HG03442 (cell line): Measurements from ENCODE around the gene MZT2A.
"Not testable (repeated sequence)": the region's sequence is repeated elsewhere in the genome, so short reads cannot be mapped to it uniquely, and the experiment has no call there.

ENCODE experiments used
- ATAC-seq: cut with Tn5 transposase; IDR thresholded peaks from one replicate; pipeline ENCODE4 v1.9.1; 2021; ENCODE audit warnings: mild to moderate bottlenecking, moderate library complexity; ENCODE audit not compliant: unreplicated experiment

MZT2A gene

DNA sequence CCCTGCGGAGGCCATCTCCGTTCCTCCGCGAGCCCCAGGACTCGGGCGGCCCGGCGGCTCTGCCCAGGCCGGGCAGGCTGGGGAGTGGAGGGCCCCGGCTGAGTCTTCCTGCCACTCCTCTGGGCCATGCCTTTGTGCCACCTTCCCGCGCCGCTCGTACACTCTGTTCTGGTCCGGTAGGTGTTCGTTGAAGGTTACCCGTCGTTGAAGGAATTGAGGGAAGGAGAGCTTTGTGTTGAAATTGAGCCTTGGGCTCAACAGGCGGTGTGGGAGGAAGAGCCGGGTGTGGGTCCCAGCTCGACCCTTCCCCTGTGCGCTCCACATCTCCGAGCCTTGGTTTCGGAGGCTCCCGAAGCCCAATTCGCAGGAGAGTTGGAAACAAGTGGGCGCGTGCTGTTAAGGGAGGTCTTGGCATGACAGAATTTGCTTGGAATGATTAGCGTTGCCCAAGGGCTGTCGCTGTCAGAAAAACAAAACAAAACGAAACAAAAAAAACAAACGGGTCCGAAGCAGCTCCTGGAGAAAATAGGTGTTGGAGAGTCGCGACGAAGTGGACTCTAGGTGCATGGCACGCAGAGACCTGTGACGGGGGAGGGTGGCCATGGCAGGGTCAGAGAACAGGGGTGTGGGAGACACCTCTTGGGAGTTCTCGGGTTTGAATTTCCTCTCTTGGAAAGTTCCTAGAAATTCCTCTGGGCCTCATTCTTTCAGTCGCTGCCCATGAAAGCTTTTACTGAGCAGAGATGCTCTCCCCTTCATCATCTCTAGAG, 1.2 kb upstream of the MZT2A start:
- peak; percentile 15 for ATAC-seq

DNA sequence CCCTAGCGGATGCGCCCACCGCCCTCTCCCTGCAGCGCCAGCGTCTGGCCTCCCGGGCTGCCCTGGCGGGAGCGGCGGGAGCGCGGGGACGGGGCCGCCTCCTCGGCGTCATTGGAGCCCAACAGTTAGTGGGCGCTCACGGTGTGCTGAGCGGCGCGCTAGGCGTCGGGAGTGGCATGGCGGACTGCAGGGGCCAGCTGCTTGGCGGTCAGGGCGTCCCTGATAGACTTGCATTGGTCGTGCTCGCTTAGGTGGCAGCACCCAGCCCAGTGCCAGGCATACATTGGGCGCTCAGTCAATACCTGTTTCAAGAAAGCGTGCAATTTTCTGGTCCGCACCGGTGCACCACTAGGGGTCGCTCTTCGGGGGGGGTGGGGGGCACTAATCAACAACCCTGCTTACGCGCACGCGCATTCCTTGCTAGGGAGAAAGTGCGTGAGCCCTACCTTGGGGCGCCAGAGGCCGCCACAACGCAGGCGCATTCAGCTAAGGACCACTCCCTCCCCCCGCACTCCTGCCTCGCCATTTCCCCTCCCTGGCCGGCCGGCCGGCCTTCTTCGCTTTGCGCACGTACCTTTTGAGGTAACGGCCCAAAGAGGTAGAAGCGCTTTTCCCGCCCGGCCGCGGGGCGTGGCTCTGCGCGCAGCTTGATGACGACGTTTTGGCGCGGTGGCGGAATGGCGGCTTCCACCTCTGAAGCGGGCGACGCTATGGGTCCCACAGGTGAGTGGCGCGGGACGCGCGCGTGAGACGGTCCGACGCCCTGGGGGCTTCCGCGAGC, 411 bp upstream of the MZT2A start:
- peak; percentile 63 for ATAC-seq

DNA sequence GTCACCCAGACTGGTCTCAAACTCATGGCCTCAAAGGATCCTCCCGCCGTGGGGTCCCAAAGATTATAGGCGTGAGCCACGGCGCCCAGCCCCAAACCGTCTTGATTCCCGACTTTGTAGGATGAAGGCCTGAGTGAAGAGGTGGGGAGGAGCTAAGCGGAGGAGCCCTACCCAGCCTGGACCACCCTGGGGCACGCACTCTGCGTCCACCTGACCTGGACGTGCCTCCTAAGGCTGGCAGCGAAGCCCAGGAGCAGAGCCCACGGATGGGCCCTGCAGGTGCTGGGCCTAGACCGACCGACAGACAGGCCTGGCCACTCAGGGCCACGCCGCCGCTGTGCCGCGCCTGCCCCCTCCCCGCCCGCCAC, 744 bp downstream of the MZT2A start:
- peak; percentile 4 for ATAC-seq

DNA sequence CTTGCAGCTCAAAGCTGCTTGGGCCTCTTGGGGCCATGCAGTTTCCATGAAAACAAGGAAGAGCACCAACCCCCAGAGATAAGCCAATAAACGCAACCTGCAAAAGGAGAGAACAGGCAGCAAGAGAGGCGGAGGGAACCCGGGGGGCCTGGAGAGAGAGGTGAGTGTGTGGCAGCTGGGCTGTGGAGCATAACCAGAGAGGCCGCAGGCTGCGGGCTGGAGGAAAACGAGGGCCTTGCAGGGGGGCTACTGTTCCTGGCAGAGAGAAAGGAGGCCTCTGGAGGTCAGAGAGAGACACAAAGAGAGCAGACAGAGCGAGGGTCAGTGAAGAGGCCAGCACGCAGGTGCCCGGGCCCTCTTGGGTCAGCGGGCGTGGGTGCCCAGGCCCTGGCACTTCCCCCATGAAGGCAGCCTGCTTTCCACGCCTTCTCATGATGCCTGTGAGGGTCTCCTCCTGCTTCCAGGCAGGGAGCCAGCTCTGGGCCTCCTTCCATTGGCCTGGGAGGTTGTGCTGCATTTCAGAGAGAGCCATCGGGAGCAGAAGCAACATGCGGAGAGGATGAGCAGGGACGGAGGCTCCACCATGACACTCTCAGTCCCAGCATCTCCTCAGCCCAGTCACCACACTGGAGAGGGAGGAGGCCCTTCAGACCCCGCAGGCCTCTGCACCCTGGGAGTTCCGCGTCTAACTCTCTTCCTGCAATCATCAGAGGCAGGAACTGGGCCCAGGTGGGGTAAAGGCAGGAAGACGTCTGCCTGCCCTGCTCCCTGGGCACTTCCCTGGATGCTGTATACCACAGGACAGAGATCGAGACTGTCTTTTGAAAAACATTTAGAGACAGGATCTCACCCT, 1.4 kb downstream of the MZT2A start:
- not testable (repeated sequence) for ATAC-seq

DNA sequence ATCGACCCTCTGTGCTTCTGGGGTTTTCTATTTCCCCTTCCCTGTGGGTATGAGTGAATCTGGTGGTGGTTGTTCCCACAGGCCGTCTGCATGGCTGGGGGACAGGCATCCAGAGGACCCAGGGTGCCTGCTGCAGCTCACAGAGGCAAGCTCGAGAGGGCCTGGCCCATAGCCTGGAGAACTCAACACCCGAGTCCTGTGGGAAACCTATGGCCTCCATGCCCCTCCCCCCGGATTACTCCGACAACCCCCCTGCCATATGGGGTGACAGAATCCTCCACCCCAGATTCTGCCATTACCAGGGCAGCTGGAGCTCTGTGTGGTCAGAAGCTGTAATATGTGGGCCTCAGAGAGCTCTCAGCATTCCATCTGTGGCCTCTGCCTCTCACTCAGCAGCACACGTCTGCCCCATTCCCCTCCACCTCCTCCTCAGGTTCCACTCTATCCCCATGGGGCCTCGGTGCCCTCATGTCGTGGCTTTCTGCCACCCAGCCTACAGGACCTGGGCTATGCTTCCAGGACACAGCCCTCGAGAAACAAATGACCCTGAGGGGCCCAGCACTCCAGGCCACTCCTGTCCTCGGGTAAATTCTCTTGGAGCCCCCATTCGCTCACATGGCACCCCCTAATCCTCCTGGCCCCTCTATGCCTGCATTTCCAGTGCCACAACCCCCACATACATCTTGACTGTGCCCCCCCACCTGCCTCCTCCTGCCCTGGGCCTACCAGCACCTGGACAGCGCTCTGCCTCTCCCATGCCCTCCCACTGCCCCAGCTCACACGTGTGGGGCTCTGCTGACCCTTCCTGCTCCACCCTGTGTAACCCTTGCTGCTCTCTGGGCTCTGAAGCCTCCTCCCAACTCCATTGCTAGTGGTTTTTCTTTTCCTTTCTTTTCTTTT, 3.6 kb downstream of the MZT2A start:
- ATAC-seq = no peak

DNA sequence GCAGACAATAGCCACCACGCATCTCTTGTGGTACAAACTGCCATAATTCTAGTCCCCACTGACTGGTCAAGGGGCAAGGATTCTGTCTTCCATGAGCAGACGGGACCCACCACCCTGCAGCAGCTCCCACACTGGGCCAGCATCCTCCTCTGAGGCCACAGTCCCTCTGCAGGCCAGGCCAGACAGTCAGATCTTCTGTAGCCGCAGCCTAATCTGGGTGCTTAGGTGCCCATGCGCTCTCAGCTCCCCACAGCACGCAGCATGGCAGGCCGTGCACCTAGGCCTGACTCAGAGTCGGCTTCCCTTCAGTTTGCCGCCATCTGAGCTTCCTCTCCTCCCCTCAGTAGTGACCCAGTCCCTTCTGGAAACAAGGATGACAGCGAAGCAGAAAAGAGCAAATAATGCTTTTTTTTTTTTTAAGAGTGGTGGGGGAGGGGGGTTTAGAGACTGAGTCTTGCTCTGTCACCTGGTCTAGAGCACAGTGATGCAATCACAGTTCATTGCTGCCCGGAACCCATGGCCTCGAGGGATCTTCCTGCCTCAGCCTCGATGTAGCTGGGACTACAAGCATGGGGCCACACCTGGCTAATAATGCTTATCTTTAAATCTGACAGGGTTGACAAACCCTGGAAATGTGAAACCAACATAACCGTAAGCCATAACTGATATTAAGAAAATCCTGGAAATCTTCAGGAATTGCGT, 5.8 kb downstream of the MZT2A start:
- ATAC-seq = not testable (repeated sequence)

DNA sequence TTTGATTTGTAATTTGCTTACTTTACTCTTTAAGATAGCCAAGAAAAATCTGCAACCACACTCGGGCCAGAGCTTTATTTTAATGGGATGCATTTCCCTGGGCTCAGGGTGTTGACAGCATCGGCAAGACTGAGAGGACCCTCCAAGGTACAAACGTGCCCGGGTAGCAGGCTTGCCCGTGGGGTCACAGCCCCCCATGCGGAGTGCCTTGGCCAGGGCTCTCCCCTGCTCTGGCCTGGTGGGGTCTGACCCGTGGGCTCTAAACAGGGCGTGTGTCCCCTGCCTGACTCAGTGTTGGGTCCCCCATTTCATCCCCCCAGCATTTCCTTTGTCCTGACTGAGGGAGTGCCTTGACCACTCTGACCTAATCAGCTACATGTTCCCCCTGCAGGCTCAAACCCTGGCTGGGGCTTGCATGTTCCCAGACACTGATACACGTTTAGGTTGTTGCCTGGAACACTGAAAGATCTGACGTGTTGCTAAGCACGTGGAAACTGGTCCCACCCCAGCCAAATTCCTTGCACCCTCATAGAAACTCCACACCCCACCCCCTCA, 7.2 kb downstream of the MZT2A start:
- not testable (repeated sequence) for ATAC-seq

DNA sequence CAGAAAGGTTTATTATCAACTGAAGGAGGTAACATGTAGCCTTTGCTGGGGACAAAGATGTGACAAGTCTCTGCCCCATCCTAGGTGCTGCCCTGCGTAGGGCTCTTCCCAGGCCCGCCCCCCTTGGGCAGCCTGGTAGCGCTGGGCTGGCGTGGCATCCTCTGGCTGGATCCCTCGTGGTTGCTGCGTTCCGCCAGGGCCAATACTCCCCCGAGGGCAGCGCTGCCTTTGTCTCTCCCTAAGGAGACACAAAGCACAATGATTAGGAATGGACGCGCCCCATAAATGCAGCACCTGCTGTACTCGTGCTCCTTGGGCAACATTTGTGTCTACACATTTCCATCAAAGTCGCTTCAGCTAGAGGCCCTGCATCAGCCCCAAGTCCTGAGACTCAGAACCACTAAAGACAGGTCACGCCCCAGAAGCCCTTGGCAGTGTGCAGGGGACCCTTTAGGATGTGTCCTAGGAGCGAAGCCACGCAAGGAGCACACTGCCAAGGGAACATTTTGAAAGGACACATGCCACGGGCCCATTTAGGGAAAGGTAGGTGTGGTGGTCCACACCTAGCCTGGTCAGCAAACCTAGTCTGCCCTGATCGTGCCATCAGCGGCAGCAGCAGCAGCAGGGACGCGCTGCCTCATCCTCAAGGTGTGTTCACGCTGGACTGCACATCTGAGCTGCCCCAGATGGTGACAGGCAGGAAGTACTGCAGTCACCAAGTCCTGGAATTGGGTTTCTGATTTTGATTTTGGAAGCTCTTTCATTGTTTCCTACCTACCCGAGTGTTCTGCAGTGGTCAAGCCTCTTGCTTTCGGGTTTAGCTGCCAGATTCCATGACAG, 8.0 kb downstream of the MZT2A start:
- ATAC-seq = not testable (repeated sequence)

DNA sequence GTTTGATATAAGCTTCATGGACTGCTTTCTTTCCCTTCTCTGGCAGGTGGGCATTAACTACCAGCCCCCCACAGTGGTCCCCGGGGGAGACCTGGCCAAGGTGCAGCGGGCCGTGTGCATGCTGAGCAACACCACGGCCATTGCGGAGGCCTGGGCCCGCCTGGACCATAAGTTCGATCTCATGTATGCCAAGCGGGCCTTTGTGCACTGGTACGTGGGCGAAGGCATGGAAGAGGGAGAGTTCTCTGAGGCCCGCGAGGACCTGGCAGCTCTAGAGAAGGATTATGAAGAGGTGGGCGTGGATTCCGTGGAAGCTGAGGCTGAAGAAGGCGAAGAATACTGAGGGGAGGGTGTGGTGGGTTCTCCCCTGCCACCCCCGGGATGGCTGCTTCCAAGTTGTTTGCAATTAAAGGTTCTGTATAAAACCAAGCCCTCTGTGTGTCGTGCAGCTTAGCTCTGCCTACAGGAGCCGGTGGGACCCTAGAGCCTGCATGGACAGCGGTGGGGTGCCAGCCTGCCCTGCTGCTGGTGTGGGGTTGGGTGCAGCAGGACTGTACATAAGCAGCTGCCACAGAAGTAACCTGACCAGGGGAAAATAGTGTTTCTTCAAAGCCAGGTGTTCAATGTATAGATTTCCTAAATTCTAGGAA, 9.6 kb downstream of the MZT2A start:
- not testable (repeated sequence) for ATAC-seq

DNA sequence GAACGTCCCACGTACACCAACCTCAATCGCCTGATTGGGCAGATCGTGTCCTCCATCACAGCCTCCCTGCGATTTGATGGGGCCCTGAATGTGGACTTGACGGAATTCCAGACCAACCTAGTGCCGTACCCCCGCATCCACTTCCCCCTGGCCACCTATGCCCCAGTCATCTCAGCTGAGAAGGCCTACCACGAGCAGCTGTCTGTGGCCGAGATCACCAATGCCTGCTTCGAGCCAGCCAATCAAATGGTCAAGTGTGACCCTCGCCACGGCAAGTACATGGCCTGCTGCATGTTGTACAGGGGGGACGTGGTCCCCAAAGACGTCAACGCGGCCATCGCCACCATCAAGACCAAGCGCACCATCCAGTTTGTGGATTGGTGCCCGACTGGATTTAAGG, 11.8 kb downstream of the MZT2A start:
- ATAC-seq = not testable (repeated sequence)

DNA sequence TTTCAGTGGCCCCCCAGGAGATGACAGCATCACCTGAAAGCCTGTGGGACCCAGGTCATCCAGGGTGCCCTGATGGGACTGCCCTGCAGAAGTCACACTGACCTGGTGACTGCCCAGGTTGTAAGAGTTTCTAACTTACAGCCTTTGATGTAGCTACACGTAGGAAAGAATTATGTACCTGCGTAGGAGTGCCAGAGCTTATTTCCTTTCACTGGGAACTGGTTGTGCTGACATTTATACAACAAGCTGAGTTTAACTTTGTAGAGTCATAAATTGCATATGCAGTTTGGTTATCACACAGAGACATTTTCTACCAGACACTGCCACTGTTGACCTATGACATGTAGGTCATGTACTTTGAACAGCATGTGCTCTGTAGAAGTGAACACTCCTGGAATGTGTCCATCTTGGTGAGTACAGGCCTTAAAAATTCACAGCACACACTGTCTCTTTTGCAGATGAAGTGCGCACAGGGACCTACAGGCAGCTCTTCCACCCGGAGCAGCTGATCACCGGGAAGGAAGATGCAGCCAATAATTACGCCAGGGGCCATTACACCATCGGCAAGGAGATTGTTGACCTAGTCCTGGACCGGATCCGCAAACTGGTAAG, 13.2 kb downstream of the MZT2A start:
- not testable (repeated sequence) for ATAC-seq

DNA sequence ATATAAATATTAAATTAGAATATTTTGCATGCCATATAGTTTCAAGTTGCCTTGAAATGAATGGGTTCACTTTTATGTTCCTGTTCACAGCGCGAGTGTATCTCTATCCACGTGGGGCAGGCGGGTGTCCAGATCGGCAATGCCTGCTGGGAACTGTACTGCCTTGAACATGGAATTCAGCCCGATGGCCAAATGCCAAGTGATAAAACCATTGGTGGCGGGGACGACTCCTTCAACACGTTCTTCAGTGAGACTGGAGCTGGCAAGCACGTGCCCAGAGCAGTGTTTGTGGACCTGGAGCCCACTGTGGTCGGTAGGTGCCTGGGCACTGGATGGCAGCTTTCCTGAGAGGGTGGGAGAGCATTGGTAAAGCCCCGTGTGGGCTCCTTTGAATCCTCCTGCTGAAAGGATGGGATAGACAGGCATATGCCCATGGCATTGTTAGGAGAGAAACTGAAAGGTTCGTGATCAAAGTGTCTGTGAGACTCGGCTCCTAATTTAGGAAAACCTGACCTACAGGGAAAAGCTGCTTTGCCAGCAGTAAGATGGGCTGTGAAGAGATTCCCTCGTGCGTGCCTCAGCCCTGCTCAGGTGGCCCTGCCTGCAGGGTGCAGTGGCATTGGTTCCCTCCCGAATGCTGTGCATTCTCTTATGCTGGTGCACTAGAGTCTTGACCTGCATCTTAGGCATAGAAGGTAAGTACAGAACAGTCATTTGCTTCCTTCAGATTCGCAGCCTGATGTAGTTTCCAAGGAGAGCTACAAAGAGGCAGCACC, 13.9 kb downstream of the MZT2A start:
- ATAC-seq = not testable (repeated sequence)

DNA sequence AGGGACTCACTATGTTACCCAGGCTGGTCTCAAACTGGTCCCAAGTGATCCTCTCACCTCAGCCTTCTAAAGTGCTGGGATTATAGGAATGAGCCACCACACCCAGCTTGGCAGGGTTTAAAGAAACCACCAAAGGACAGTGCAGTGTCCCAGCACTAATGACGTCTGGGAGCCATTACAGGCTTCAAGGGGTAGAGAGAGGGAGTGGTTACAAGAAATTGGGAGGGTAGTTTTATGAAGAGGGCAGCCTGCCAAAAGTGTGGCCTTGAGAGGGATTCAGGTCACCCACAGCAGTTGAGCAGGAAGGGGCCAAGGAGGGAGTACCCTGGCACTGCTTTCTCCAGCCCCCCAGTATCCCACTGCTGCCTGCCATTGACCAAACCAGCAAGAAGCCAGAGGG, 15.0 kb downstream of the MZT2A start:
- ATAC-seq = not testable (repeated sequence)

DNA sequence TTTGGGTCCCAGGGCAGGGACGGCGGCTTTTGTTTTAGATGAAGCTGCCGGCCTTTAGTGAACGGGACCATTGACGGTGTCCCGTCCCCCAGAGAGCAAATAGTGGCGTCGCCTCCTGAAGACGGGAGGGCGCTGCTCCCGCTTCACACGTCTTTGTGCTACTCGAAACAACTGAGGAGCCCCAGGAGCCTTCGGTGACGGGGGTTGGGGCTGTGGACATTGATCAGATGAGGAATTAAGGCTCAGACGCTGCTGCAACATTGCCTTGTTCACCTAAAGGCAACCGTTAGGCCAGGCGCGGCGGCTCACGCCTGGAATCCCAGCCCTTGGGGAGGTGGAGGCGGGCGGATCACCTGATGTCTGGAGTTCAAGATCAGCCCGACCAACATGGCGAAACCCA, 15.8 kb downstream of the MZT2A start:
- ATAC-seq = not testable (repeated sequence)

DNA sequence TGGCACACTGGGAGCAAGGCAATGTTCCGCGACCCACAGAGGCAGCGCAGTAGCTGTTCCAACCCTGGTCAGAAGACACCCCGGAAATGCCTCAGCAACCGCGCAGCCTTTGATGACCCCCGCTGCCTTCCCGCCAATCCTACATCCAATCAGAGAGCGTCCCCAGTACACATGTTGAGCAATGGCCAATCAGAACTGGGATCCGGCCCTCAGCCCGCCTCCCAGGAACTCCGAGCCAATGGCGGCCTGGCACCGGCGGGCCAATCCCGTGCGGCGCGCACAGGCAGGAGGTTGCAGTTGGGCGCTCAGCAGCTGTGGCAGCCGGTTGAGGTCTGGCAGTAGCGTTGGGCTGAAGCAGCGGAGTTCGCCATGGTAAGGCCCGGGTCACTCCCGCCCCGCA, 16.4 kb downstream of the MZT2A start, which contains the start of gene TUBA3D:
TUBA3D (plus strand) TSS at position 289 of the 400 bp plus-strand sequence; CDS start at position 370, 81 bp downstream.
- ATAC-seq = no peak

DNA sequence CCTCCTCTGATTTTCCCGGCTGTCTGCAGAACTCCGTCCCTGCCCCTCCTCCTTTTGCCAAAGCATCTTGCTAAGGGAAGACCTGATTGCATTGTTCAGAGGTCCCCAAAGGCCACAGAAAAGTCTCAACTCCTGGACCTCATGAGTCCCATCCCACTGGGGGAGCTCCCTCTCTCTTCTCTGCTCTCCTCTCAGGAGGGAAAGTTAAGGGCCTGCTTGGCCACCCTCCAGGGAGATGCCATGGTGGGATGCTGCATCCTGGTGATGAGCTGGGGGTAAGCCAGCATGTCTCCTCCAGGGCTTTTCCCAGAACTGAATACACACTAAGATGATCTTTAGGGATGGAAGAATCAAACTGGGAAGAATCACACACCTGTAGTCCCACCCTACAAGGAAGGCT, 18.9 kb downstream of the MZT2A start:
- ATAC-seq = not testable (repeated sequence)

DNA sequence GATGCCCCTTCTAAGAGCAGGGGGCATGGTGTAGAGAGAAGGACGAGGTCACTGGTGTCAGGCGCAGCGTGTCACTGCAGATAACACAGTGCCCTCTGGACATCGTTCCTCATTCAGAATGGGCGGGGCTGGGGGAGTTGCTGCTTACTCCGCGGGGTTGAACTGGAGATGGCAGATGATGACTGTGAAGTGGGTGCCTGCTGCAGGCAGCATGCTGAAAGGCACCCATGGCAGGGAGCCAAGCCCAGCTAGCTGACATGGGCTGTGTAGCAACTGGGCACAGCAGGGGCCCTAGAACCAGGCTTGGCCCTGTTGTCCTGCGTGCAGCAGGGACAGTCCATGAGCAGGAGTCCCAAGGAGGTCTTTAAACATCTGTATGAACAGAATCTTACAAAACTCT, 20.6 kb downstream of the MZT2A start:
- not testable (repeated sequence) for ATAC-seq
